Mesothelial cell of epicardium (in vitro differentiated cells): ENCODE results near the gene C3. TPM values are rescaled to one million over a fixed set of nuclear protein-coding genes. Genes with fewer than 3 reads are reported as not detected.

Source experiments
- DNase-seq, 2 experiments: peaks; one replicate each; pipeline ENCODE4 v3.0.0; 2021; ENCODE audit warnings: low spot score in 2 of 2; ENCODE audit not compliant: unreplicated experiment in 2 of 2
- H3K27ac Mint-ChIP-seq: 2 replicates; pipeline ENCODE4 v1.8.0; 2021; ENCODE audit warnings: mixed read lengths
- H3K27me3 Mint-ChIP-seq: 2 replicates; pipeline ENCODE4 v1.8.0; 2021; ENCODE audit warnings: low read depth, mixed read lengths
- H3K36me3 Mint-ChIP-seq: 2 replicates; pipeline ENCODE4 v1.8.0; 2021; ENCODE audit warnings: mixed read lengths
- H3K4me1 Mint-ChIP-seq: 2 replicates; pipeline ENCODE4 v1.8.0; 2021; ENCODE audit warnings: mixed read lengths
- H3K4me3 Mint-ChIP-seq: 2 replicates; pipeline ENCODE4 v1.8.0; 2021; ENCODE audit warnings: mild to moderate bottlenecking, moderate library complexity, mixed read lengths
- H3K9me3 Mint-ChIP-seq: 2 replicates; pipeline ENCODE4 v1.8.0; 2021; ENCODE audit warnings: mixed read lengths
- CTCF ChIP-seq: fragments of 200-600 bp; sonication (generic); IDR thresholded peaks from one replicate; pipeline ENCODE4 v1.5.0; 2021; ENCODE audit warnings: antibody characterized with exemption; ENCODE audit not compliant: unreplicated experiment
- total RNA-seq: library from RNA; stranded (reverse); gene quantifications from 3 replicates; pipeline ENCODE4 v1.2.1, GENCODE V29; 2021

The C3 gene
- total RNA-seq, 1 donor from 2014 or later, result 24.5 TPM

- no peaks in the 10 kb centered on the region for H3K36me3 Mint-ChIP-seq
- DNase-seq, result no peak
- no peaks in the 10 kb centered on the region for H3K27me3 Mint-ChIP-seq
- no peak overlapping the region for H3K4me3 Mint-ChIP-seq
- H3K27ac Mint-ChIP-seq, result no peak overlapping the region
- TF ChIP-seq CTCF, result no peak
- no peaks in the 10 kb centered on the region for H3K4me1 Mint-ChIP-seq
- H3K9me3 Mint-ChIP-seq, result no peaks in the 10 kb centered on the region
These were observed 24.1 kb downstream of the C3 start for GRCh38 chr19:6696239-6696820.

- no peaks in the 10 kb centered on the region for H3K9me3 Mint-ChIP-seq
- no peak for DNase-seq
- H3K4me1 Mint-ChIP-seq, result no peaks in the 10 kb centered on the region
- H3K27me3 Mint-ChIP-seq, result no peaks in the 10 kb centered on the region
- no peak for TF ChIP-seq CTCF
- H3K27ac Mint-ChIP-seq, result no peak overlapping the region
- H3K4me3 Mint-ChIP-seq, result no peak overlapping the region
- H3K36me3 Mint-ChIP-seq, result no peaks in the 10 kb centered on the region
These were observed 26.2 kb downstream of the C3 start for GRCh38 chr19:6694147-6694815.

GRCh38 chr19:6693681-6694080 is 26.8 kb downstream of the C3 start:
- Mint-ChIP-seq H3K4me1 (no peaks in the 10 kb centered on the region), H3K9me3 (peaks cover 3% of the 10 kb centered on the region), H3K27me3 (no peaks in the 10 kb centered on the region), H3K4me3 (no peak overlapping the region), H3K36me3 (no peaks in the 10 kb centered on the region), H3K27ac (no peak overlapping the region)
- no peak for DNase-seq
- no peak for TF ChIP-seq CTCF

DNA sequence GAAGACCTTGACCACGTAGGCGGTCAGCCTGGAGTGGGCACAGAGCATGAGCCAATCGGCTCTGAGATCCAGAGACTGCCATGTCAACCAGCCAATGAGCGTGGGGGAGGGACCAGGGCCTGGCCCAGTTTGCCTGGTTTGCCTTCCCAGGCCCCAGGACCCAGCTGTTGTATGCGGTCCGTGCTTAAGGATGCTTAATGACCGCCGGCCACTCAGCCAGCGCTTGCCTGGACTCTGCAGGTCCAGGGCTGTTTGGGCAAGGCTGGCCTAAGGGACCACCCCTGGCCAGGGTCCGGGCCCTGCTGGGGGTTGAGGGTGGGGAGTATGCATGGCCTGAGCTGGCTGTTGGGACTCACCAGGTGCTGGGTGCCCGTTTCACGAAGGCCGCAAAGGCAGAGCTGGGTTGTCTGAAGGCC is 27.4 kb downstream of the C3 start:
- DNase-seq, result no peak
- H3K4me1 Mint-ChIP-seq, result no peaks in the 10 kb centered on the region
- no peaks in the 10 kb centered on the region for H3K36me3 Mint-ChIP-seq
- H3K4me3 Mint-ChIP-seq, result no peak overlapping the region
- H3K9me3 Mint-ChIP-seq, result peaks cover 4% of the 10 kb centered on the region
- no peak for TF ChIP-seq CTCF
- H3K27ac Mint-ChIP-seq, result no peak overlapping the region
- H3K27me3 Mint-ChIP-seq, result no peaks in the 10 kb centered on the region

DNA sequence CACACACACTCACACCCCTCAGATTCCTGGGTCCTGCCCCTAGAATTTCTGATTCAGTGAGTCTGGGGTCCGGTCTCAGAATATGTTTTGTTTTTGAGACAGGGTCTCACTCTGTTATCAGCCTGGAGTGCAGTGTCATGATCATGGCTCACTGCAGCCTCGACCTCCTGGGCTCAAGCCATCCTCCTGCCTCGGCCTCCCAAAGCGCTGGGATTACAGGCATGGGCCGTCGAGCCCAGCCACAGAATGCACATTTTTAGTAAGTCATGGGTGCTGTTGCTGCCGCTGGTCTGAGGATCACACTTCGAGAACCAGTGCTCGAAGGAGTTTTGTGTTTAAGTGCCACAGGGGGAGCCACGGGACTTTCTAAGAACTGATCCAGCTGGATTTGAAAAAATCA is 28.4 kb downstream of the C3 start:
- H3K9me3 Mint-ChIP-seq, result peaks cover 4% of the 10 kb centered on the region
- no peak overlapping the region for H3K27ac Mint-ChIP-seq
- no peak overlapping the region for H3K4me3 Mint-ChIP-seq
- no peak for TF ChIP-seq CTCF
- H3K27me3 Mint-ChIP-seq, result no peaks in the 10 kb centered on the region
- no peaks in the 10 kb centered on the region for H3K4me1 Mint-ChIP-seq
- H3K36me3 Mint-ChIP-seq, result no peaks in the 10 kb centered on the region
- DNase-seq, result no peak
